ENCODE results near the gene MEGF8.

DNA sequence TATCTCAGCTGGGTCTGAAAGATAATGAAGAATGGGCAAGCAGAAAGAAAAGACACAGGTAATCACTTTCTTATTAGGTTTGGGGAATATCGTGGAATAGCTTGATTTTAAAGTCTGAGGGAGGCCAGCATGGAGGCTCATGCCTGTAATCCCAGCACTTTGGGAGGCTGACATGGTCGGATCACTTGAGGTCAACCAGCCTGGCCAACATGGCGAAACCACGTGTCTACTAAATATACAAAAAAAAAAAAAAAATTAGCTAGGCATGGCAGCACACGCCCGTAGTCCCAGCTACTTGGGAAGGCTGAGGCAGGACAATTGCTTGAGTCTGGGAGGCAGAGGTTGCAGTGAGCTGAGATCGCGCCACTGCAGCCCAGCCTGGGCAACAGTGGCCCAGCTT, 21.6 kb upstream of the MEGF8 start:
- TF ChIP-seq ZC3H10 (CRISPR knock-in tag; IDR thresholded peaks at IDR 0.05), result no peak
- no peak for TF ChIP-seq ESRRG (CRISPR knock-in tag; IDR thresholded peaks at IDR 0.05)
- TF ChIP-seq RARB (CRISPR knock-in tag; IDR thresholded peaks at IDR 0.05), result no peak
- TF ChIP-seq BACH2 (CRISPR knock-in tag; IDR thresholded peaks at IDR 0.05; ENCODE audit: borderline replicate concordance), result no peak
- no peak for TF ChIP-seq ZFP30 (CRISPR knock-in tag; IDR thresholded peaks at IDR 0.05)
- TF ChIP-seq, protein P1, sequence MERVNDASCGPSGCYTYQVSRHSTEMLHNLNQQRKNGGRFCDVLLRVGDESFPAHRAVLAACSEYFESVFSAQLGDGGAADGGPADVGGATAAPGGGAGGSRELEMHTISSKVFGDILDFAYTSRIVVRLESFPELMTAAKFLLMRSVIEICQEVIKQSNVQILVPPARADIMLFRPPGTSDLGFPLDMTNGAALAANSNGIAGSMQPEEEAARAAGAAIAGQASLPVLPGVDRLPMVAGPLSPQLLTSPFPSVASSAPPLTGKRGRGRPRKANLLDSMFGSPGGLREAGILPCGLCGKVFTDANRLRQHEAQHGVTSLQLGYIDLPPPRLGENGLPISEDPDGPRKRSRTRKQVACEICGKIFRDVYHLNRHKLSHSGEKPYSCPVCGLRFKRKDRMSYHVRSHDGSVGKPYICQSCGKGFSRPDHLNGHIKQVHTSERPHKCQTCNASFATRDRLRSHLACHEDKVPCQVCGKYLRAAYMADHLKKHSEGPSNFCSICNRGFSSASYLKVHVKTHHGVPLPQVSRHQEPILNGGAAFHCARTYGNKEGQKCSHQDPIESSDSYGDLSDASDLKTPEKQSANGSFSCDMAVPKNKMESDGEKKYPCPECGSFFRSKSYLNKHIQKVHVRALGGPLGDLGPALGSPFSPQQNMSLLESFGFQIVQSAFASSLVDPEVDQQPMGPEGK (CRISPR knock-in tag; IDR thresholded peaks at IDR 0.05; ENCODE audit: borderline replicate concordance), result no peak
- TF ChIP-seq, protein P2, sequence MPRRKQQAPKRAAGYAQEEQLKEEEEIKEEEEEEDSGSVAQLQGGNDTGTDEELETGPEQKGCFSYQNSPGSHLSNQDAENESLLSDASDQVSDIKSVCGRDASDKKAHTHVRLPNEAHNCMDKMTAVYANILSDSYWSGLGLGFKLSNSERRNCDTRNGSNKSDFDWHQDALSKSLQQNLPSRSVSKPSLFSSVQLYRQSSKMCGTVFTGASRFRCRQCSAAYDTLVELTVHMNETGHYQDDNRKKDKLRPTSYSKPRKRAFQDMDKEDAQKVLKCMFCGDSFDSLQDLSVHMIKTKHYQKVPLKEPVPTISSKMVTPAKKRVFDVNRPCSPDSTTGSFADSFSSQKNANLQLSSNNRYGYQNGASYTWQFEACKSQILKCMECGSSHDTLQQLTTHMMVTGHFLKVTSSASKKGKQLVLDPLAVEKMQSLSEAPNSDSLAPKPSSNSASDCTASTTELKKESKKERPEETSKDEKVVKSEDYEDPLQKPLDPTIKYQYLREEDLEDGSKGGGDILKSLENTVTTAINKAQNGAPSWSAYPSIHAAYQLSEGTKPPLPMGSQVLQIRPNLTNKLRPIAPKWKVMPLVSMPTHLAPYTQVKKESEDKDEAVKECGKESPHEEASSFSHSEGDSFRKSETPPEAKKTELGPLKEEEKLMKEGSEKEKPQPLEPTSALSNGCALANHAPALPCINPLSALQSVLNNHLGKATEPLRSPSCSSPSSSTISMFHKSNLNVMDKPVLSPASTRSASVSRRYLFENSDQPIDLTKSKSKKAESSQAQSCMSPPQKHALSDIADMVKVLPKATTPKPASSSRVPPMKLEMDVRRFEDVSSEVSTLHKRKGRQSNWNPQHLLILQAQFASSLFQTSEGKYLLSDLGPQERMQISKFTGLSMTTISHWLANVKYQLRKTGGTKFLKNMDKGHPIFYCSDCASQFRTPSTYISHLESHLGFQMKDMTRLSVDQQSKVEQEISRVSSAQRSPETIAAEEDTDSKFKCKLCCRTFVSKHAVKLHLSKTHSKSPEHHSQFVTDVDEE (CRISPR knock-in tag; IDR thresholded peaks at IDR 0.05), result no peak
- TF ChIP-seq GLIS3 (CRISPR knock-in tag; IDR thresholded peaks at IDR 0.05), result no peak

All from SK-N-SH treated with all-trans-retinoic acid at 6 μM for 48 hours (cell line).